Fibroblast of skin of back (primary cell): Measurements from ENCODE around the gene DCPS.
A peak's percentile ranks its signal among the peaks of the same experiment; 100 is the strongest.
"Not testable (repeated sequence)": the region's sequence is repeated elsewhere in the genome, so short reads cannot be mapped to it uniquely, and the experiment has no call there.

Experiments used
- DNase-seq: peaks from one replicate; pipeline ENCODE4 v3.0.0-alpha.2; 2013

DCPS gene

GRCh38 chr11:126362879-126363655 is 59.2 kb downstream of the DCPS start:
- no peak for DNase-seq

- no peak for DNase-seq
These were observed 59.9 kb downstream of the DCPS start for GRCh38 chr11:126363706-126364248.

- not testable (repeated sequence) for DNase-seq
These were observed 60.9 kb downstream of the DCPS start for GRCh38 chr11:126364735-126365134.

- not testable (repeated sequence) for DNase-seq
These were observed 61.6 kb downstream of the DCPS start for GRCh38 chr11:126365508-126365907.

GRCh38 chr11:126366064-126366822 is 62.4 kb downstream of the DCPS start:
- DNase-seq, result no peak

- DNase-seq, result not testable (repeated sequence)
These were observed 63.2 kb downstream of the DCPS start for GRCh38 chr11:126366823-126367654.

- DNase-seq, result not testable (repeated sequence)
These were observed 63.9 kb downstream of the DCPS start for GRCh38 chr11:126367806-126368205.

- DNase-seq, result not testable (repeated sequence)
These were observed 64.7 kb downstream of the DCPS start for GRCh38 chr11:126368336-126369119.

- DNase-seq, result no peak
These were observed 66.2 kb downstream of the DCPS start for GRCh38 chr11:126370016-126370415.

GRCh38 chr11:126371595-126371994 is 67.7 kb downstream of the DCPS start:
- DNase-seq, result no peak

- not testable (repeated sequence) for DNase-seq
These were observed 69.7 kb downstream of the DCPS start for GRCh38 chr11:126373389-126374066.

- DNase-seq, result not testable (repeated sequence)
These were observed 70.9 kb downstream of the DCPS start for GRCh38 chr11:126374562-126375300.

GRCh38 chr11:126375726-126376125 is 71.9 kb downstream of the DCPS start:
- DNase-seq, result peak; percentile 27

- DNase-seq, result no peak
These were observed 74.9 kb downstream of the DCPS start for GRCh38 chr11:126378763-126379162.

GRCh38 chr11:126380909-126381308 is 77.0 kb downstream of the DCPS start:
- no peak for DNase-seq

- DNase-seq, result not testable (repeated sequence)
These were observed 78.1 kb downstream of the DCPS start for GRCh38 chr11:126381960-126382359.

- not testable (repeated sequence) for DNase-seq
These were observed 78.8 kb downstream of the DCPS start for GRCh38 chr11:126382641-126383040.

- no peak for DNase-seq
These were observed 79.8 kb downstream of the DCPS start for GRCh38 chr11:126383339-126384335.

GRCh38 chr11:126384449-126385070 is 80.7 kb downstream of the DCPS start:
- DNase-seq, result no peak
